ENCODE data around the gene HJV.
A peak's percentile ranks its signal among the peaks of the same experiment; 100 is the strongest.

Gene HJV

GRCh38 chr1:145994391-145995120, 27.0 kb downstream of the HJV start:
- Histone ChIP-seq H3K36me3 (ENCODE audit: control insufficient read depth in 1 of 2, insufficient read depth in 2 of 2, low read depth in 1 of 2, low read length in 2 of 2) (peaks cover 12 to 38% of the 10 kb centered on the region in 2 experiments), H3K14ac (ENCODE audit: low read length in 2 of 2) (no peak overlapping the region), H3K9me3 (ENCODE audit: control insufficient read depth, low read length) (no peaks in the 10 kb centered on the region), H3K4ac (ENCODE audit: low read depth in 1 of 2, low read length in 2 of 2) (no peak overlapping the region), H2AFZ (ENCODE audit: low read depth, low read length) (no peak overlapping the region), H2BK12ac (ENCODE audit: low read length in 2 of 2) (no peak overlapping the region), H4K91ac (ENCODE audit: low read length) (no peak overlapping the region), H3K4me3 (ENCODE audit: insufficient read depth in 1 of 2, low read depth in 1 of 2, low read length in 2 of 2) (peak overlapping the region; percentile 45 to 98), H3K27me3 (ENCODE audit: control insufficient read depth in 1 of 2, insufficient read depth in 1 of 2, low read length in 2 of 2) (no peaks in the 10 kb centered on the region), H2BK120ac (ENCODE audit: low read depth, low read length) (no peak overlapping the region), H3K9ac (ENCODE audit: low read length) (peak overlapping the region; percentile 93), H2BK5ac (ENCODE audit: low read depth, low read length, poor library complexity, severe bottlenecking) (no peak overlapping the region), H3K79me1 (replicated peaks; ENCODE audit: low read length, poor library complexity, severe bottlenecking) (no peaks in the 10 kb centered on the region), H3K18ac (ENCODE audit: low read depth in 1 of 2, low read length in 2 of 2) (no peak overlapping the region), H3K4me1 (ENCODE audit: control insufficient read depth, insufficient read depth, low read depth, low read length) (peaks cover 12% of the 10 kb centered on the region), H4K8ac (ENCODE audit: low read length) (no peak overlapping the region), H2BK15ac (ENCODE audit: low read depth, poor library complexity, severe bottlenecking) (no peak overlapping the region), H3K4me2 (ENCODE audit: low read length, poor library complexity, severe bottlenecking) (peak overlapping the region; percentile 64), H3K27ac (ENCODE audit: low read length, poor library complexity, severe bottlenecking) (no peak overlapping the region), H3K23ac (ENCODE audit: low read length in 2 of 2) (no peak overlapping the region), H2AK5ac (ENCODE audit: low read length, severe bottlenecking) (no peak overlapping the region)
- WGBS: 97% methylated on average over 9 of the region's 10 CpGs
- DNase-seq: no peak

GRCh38 chr1:145993618-145994390, 27.7 kb downstream of the HJV start:
- no peak overlapping the region for H2AK5ac ChIP-seq (ENCODE audit: low read length, severe bottlenecking)
- no peak overlapping the region for H4K91ac ChIP-seq (ENCODE audit: low read length)
- H2BK5ac ChIP-seq (ENCODE audit: low read depth, low read length, poor library complexity, severe bottlenecking): no peak overlapping the region
- H3K27ac ChIP-seq (ENCODE audit: low read length, poor library complexity, severe bottlenecking): no peak overlapping the region
- WGBS: 97% methylated on average over 5 of the region's 6 CpGs
- no peak for DNase-seq
- H2BK120ac ChIP-seq (ENCODE audit: low read depth, low read length): no peak overlapping the region
- H3K14ac ChIP-seq (ENCODE audit: low read length in 2 of 2): no peak overlapping the region
- no peaks in the 10 kb centered on the region for H3K79me1 ChIP-seq (replicated peaks; ENCODE audit: low read length, poor library complexity, severe bottlenecking)
- H3K4ac ChIP-seq (ENCODE audit: low read depth in 1 of 2, low read length in 2 of 2): no peak overlapping the region
- peaks cover 12% of the 10 kb centered on the region for H3K4me1 ChIP-seq (ENCODE audit: control insufficient read depth, insufficient read depth, low read depth, low read length)
- H3K9me3 ChIP-seq (ENCODE audit: control insufficient read depth, low read length): no peaks in the 10 kb centered on the region
- no peak overlapping the region for H2BK12ac ChIP-seq (ENCODE audit: low read length in 2 of 2)
- no peak overlapping the region for H2BK15ac ChIP-seq (ENCODE audit: low read depth, poor library complexity, severe bottlenecking)
- H3K36me3 ChIP-seq (ENCODE audit: control insufficient read depth in 1 of 2, insufficient read depth in 2 of 2, low read depth in 1 of 2, low read length in 2 of 2): peaks cover 12 to 38% of the 10 kb centered on the region in 2 experiments
- H3K9ac ChIP-seq (ENCODE audit: low read length): peak overlapping the region; percentile 93
- no peak overlapping the region for H2AFZ ChIP-seq (ENCODE audit: low read depth, low read length)
- no peak overlapping the region for H3K23ac ChIP-seq (ENCODE audit: low read length in 2 of 2)
- H3K4me2 ChIP-seq (ENCODE audit: low read length, poor library complexity, severe bottlenecking): peak overlapping the region; percentile 64
- no peak overlapping the region for H4K8ac ChIP-seq (ENCODE audit: low read length)
- H3K18ac ChIP-seq (ENCODE audit: low read depth in 1 of 2, low read length in 2 of 2): no peak overlapping the region
- H3K27me3 ChIP-seq (ENCODE audit: control insufficient read depth in 1 of 2, insufficient read depth in 1 of 2, low read length in 2 of 2): no peaks in the 10 kb centered on the region
- peak overlapping the region; percentile 45 to 98 for H3K4me3 ChIP-seq (ENCODE audit: insufficient read depth in 1 of 2, low read depth in 1 of 2, low read length in 2 of 2)

GRCh38 chr1:145992958-145993617, 28.4 kb downstream of the HJV start:
- Histone ChIP-seq H3K27me3 (ENCODE audit: control insufficient read depth in 1 of 2, insufficient read depth in 1 of 2, low read length in 2 of 2) (no peaks in the 10 kb centered on the region), H3K36me3 (ENCODE audit: control insufficient read depth in 1 of 2, insufficient read depth in 2 of 2, low read depth in 1 of 2, low read length in 2 of 2) (peaks cover 12 to 38% of the 10 kb centered on the region in 2 experiments), H4K8ac (ENCODE audit: low read length) (no peak overlapping the region), H2AFZ (ENCODE audit: low read depth, low read length) (no peak overlapping the region), H3K9me3 (ENCODE audit: control insufficient read depth, low read length) (no peaks in the 10 kb centered on the region), H3K4me3 (ENCODE audit: insufficient read depth in 1 of 2, low read depth in 1 of 2, low read length in 2 of 2) (peak overlapping the region in 1 of 2 experiments; percentile 98), H2AK5ac (ENCODE audit: low read length, severe bottlenecking) (no peak overlapping the region), H3K14ac (ENCODE audit: low read length in 2 of 2) (no peak overlapping the region), H3K23ac (ENCODE audit: low read length in 2 of 2) (no peak overlapping the region), H3K4me2 (ENCODE audit: low read length, poor library complexity, severe bottlenecking) (peak overlapping the region; percentile 24), H3K79me1 (replicated peaks; ENCODE audit: low read length, poor library complexity, severe bottlenecking) (no peaks in the 10 kb centered on the region), H2BK12ac (ENCODE audit: low read length in 2 of 2) (no peak overlapping the region), H2BK15ac (ENCODE audit: low read depth, poor library complexity, severe bottlenecking) (no peak overlapping the region), H2BK120ac (ENCODE audit: low read depth, low read length) (no peak overlapping the region), H3K4ac (ENCODE audit: low read depth in 1 of 2, low read length in 2 of 2) (no peak overlapping the region), H2BK5ac (ENCODE audit: low read depth, low read length, poor library complexity, severe bottlenecking) (no peak overlapping the region), H3K9ac (ENCODE audit: low read length) (peak overlapping the region; percentile 93), H3K4me1 (ENCODE audit: control insufficient read depth, insufficient read depth, low read depth, low read length) (peaks cover 12% of the 10 kb centered on the region), H3K18ac (ENCODE audit: low read depth in 1 of 2, low read length in 2 of 2) (no peak overlapping the region), H3K27ac (ENCODE audit: low read length, poor library complexity, severe bottlenecking) (no peak overlapping the region), H4K91ac (ENCODE audit: low read length) (no peak overlapping the region)
- no peak for DNase-seq
- 98% methylated on average over 2 of the region's 5 CpGs for WGBS

GRCh38 chr1:145992502-145992936, 29.0 kb downstream of the HJV start:
- H3K9ac ChIP-seq (ENCODE audit: low read length): peak overlapping the region; percentile 93
- H3K36me3 ChIP-seq (ENCODE audit: control insufficient read depth in 1 of 2, insufficient read depth in 2 of 2, low read depth in 1 of 2, low read length in 2 of 2): peaks cover 12 to 38% of the 10 kb centered on the region in 2 experiments
- no peak overlapping the region for H2AFZ ChIP-seq (ENCODE audit: low read depth, low read length)
- H3K23ac ChIP-seq (ENCODE audit: low read length in 2 of 2): no peak overlapping the region
- H3K4me3 ChIP-seq (ENCODE audit: insufficient read depth in 1 of 2, low read depth in 1 of 2, low read length in 2 of 2): peak overlapping the region in 1 of 2 experiments; percentile 98
- H3K27ac ChIP-seq (ENCODE audit: low read length, poor library complexity, severe bottlenecking): peak overlapping the region; percentile 9
- H2BK5ac ChIP-seq (ENCODE audit: low read depth, low read length, poor library complexity, severe bottlenecking): no peak overlapping the region
- H4K8ac ChIP-seq (ENCODE audit: low read length): no peak overlapping the region
- H2BK15ac ChIP-seq (ENCODE audit: low read depth, poor library complexity, severe bottlenecking): no peak overlapping the region
- no CpG with 5 or more reads among the region's 1 CpG for WGBS
- peaks cover 12% of the 10 kb centered on the region for H3K4me1 ChIP-seq (ENCODE audit: control insufficient read depth, insufficient read depth, low read depth, low read length)
- no peak for DNase-seq
- no peak overlapping the region for H2AK5ac ChIP-seq (ENCODE audit: low read length, severe bottlenecking)
- H3K14ac ChIP-seq (ENCODE audit: low read length in 2 of 2): no peak overlapping the region
- H2BK12ac ChIP-seq (ENCODE audit: low read length in 2 of 2): no peak overlapping the region
- peak overlapping the region; percentile 57 for H3K4me2 ChIP-seq (ENCODE audit: low read length, poor library complexity, severe bottlenecking)
- H3K79me1 ChIP-seq (replicated peaks; ENCODE audit: low read length, poor library complexity, severe bottlenecking): no peaks in the 10 kb centered on the region
- H3K9me3 ChIP-seq (ENCODE audit: control insufficient read depth, low read length): no peaks in the 10 kb centered on the region
- H3K18ac ChIP-seq (ENCODE audit: low read depth in 1 of 2, low read length in 2 of 2): no peak overlapping the region
- no peaks in the 10 kb centered on the region for H3K27me3 ChIP-seq (ENCODE audit: control insufficient read depth in 1 of 2, insufficient read depth in 1 of 2, low read length in 2 of 2)
- H2BK120ac ChIP-seq (ENCODE audit: low read depth, low read length): no peak overlapping the region
- no peak overlapping the region for H4K91ac ChIP-seq (ENCODE audit: low read length)
- H3K4ac ChIP-seq (ENCODE audit: low read depth in 1 of 2, low read length in 2 of 2): no peak overlapping the region
